GM18951 (cell line): ENCODE data around the gene PISD.
"Not testable (repeated sequence)": the region's sequence is repeated elsewhere in the genome, so short reads cannot be mapped to it uniquely, and the experiment has no call there.

Experiments used
- POLR2A ChIP-seq: IDR thresholded peaks from 4 replicates; pipeline ENCODE4 v1.6.1; 2011; ENCODE audit warnings: mild to moderate bottlenecking; ENCODE audit not compliant: insufficient read length, insufficient read depth; ENCODE audit errors: extremely low read depth
- in situ Hi-C: fragments of 300-500 bp; cut with MboI; formaldehyde crosslinking; loops from one replicate; pipeline ENCODE4 v1.12.0; 2022; ENCODE audit warnings: low sequenced_read_pairs, mixed read lengths, inconsistent platforms; ENCODE audit not compliant: unreplicated experiment

PISD gene

GRCh38 chr22:31661851-31662667 lies at the start of gene PISD:
Gene PISD, minus strand, starts transcription at chr22:31662215. Its CDS starts 7 bp downstream, at chr22:31662208.
- peak; percentile 78 for TF ChIP-seq POLR2A

GRCh38 chr22:31711226-31711625 lies 49.2 kb upstream of the PISD start:
- in situ Hi-C loops: not testable (repeated sequence)

More at GRCh38 chr22:31661851-31662667, at the start of gene PISD:
- in situ Hi-C loops: loop anchor here (10.0 kb wide), 1 partner anchor 293 kb away; no protein-coding TSS in a partner anchor

- TF ChIP-seq POLR2A: no peak
- in situ Hi-C loops: no loop called here
These were observed 45.5 kb upstream of the PISD start for GRCh38 chr22:31707519-31707918.

- no peak for TF ChIP-seq POLR2A
- in situ Hi-C loops: no loop called here
These were observed 33.4 kb upstream of the PISD start for GRCh38 chr22:31695423-31695822.

- in situ Hi-C loops: not testable (repeated sequence)
These were observed 32.0 kb upstream of the PISD start for GRCh38 chr22:31694046-31694445.

GRCh38 chr22:31692186-31692886 lies 30.3 kb upstream of the PISD start:
- TF ChIP-seq POLR2A: no peak
- in situ Hi-C loops: no loop called here

- TF ChIP-seq POLR2A: no peak
- in situ Hi-C loops: no loop called here
These were observed 29.4 kb upstream of the PISD start for GRCh38 chr22:31691408-31691807.

- in situ Hi-C loops: no loop called here
- no peak for TF ChIP-seq POLR2A
These were observed 21.4 kb upstream of the PISD start for GRCh38 chr22:31683181-31684105.

- TF ChIP-seq POLR2A: no peak
- in situ Hi-C loops: no loop called here
These were observed 20.7 kb upstream of the PISD start for GRCh38 chr22:31682751-31683150.

GRCh38 chr22:31681349-31682345 lies 19.6 kb upstream of the PISD start:
- in situ Hi-C loops: no loop called here
- TF ChIP-seq POLR2A: no peak

- in situ Hi-C loops: no loop called here
- TF ChIP-seq POLR2A: no peak
These were observed 18.9 kb upstream of the PISD start for GRCh38 chr22:31680861-31681341.

GRCh38 chr22:31678748-31679147 lies 16.7 kb upstream of the PISD start:
- in situ Hi-C loops: no loop called here
- TF ChIP-seq POLR2A: no peak
